22Rv1 (cell line): ENCODE results near the gene ELN.

Source experiments
- H3K27ac ChIP-seq: fragments of 450-650 bp; 2 replicates; pipeline ENCODE4 v1.5.1; 2017
- CTCF ChIP-seq: fragments of 450-650 bp; IDR thresholded peaks from 2 replicates; pipeline ENCODE4 v1.5.1; 2017; ENCODE audit warnings: mild to moderate bottlenecking
- ZFX ChIP-seq: fragments of 450-650 bp; IDR thresholded peaks from 2 replicates; pipeline ENCODE4 v1.6.1; 2017; ENCODE audit warnings: antibody characterized with exemption, borderline replicate concordance

The ELN gene

GRCh38 chr7:74092964-74093471 lies 65.0 kb downstream of the ELN start:
- no peak overlapping the region for H3K27ac ChIP-seq

GRCh38 chr7:74093671-74094223 lies 65.8 kb downstream of the ELN start:
- TF ChIP-seq CTCF (no peak), ZFX (no peak)
- no peak overlapping the region for H3K27ac ChIP-seq

More at GRCh38 chr7:74092964-74093471, 65.0 kb downstream of the ELN start:
- TF ChIP-seq CTCF (no peak), ZFX (no peak)

- H3K27ac ChIP-seq: no peak overlapping the region
Observed at GRCh38 chr7:74094224-74095101, 66.5 kb downstream of the ELN start.

GRCh38 chr7:74095135-74095534 lies 67.2 kb downstream of the ELN start:
- H3K27ac ChIP-seq: no peak overlapping the region
- TF ChIP-seq CTCF: no peak
- no peak for TF ChIP-seq ZFX

More at GRCh38 chr7:74094224-74095101, 66.5 kb downstream of the ELN start:
- TF ChIP-seq ZFX (no peak), CTCF (no peak)

GRCh38 chr7:74097937-74098614 lies 70.1 kb downstream of the ELN start:
- no peak overlapping the region for H3K27ac ChIP-seq
- TF ChIP-seq CTCF (no peak), ZFX (no peak)

- H3K27ac ChIP-seq: no peak overlapping the region
- TF ChIP-seq CTCF (no peak), ZFX (no peak)
Observed at GRCh38 chr7:74099031-74099430, 71.1 kb downstream of the ELN start.
